ENCODE data around the gene GLG1.

Gene GLG1

DNA sequence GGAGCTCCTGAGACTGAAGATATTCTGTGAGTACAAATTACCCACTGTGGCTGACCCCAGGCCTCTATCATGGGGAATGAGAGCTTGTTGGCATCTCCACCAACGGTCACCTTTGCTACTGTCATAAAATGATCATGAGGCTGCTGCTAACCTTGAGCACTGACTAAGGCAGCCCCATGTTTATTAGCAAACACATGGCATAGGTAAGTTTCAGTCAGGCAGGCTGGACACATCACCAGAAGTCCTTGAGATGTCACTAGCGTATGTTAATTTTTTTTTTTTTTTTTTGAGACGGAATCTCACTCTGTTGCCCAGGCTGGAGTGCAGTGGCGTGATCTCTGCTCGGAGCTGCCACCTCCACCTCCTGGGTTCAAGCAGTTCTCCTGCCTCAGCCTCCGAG, 1.5 kb upstream of the GLG1 start:
- no peak for DNase-seq

DNA sequence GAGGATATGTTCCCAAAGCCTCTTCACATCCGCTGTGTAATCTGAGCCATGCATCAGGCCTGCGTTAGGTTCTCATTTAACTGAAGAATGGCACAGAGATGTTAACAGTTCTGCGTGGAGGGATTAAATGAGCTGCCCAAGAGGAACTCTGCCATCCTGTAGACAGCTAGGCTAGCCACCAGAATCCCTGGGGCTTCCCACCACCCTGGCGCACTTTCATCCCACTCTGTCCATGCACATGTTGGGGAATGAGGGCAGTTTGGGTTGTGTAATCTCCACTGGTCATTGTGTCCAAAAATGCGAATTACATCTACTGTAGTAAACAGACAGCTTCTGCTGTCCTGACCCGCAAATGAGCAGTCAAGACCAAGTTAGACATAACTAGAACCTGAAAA, 1.0 kb upstream of the GLG1 start:
- DNase-seq, result no peak

DNA sequence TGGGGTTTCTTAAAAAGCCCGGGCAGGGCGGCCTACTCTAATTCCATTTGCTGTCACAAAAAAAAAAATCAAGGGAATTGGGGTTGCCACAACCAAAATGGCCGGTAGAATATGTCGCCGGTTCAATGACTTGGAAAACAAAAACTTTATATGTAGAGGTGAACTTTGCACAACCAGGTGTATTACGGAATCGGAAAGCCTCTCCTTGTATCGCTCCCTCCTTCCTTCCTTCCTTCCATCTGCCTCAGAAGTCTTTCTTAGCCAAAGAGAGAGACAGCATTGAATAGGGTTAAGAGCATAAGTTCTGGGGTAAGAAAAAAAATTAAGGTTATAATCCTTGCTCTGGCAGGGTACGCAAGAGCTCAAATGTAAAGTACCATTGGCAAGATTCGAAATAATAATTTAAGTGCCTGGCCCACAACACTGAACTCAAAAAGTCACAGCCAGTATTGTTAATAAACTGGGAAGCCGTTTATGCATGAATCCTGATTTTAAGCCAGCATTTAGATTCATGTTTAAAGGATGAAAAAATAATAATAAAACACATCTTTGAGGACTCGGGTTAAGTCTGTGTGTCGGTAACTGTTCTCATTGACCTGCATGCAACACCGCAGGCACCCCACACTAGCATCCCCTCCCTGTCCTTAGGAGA, 522 bp upstream of the GLG1 start:
- DNase-seq, result no peak

DNA sequence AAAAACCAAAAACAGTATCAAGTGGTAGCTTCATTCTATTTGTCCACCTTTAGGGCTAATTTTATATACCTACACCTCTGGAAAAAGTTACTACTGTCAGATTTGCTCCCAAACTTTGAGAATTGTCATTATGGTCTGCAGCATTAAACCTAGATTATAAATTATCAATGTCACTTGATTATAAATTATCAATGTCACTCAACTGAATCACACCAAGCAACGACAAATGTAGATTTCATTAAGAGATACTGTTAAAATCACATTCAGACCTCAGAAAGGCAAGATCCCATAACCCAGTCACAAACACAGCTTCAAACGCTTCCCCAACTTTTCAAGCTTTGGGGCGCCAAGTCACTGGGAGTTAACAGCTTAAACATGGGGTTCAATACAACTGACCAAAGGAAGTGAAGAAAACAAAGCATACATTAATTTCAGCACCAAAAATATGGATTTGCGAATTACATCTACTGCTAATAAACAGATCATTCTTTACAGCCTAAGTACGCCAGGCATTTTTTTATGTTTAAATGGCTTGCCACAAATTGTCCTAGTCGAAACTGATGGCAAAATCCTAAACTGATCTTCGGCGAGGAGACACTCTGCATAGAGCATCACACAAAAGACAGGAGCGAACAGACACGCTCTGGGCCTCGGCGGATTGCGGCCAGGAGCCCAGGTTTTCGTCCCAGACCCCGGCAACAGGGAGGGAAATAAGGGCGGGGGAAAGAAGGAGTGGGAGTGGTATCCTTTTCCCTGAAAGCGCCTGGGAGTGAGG, 981 bp downstream of the GLG1 start:
- DNase-seq, result no peak

DNA sequence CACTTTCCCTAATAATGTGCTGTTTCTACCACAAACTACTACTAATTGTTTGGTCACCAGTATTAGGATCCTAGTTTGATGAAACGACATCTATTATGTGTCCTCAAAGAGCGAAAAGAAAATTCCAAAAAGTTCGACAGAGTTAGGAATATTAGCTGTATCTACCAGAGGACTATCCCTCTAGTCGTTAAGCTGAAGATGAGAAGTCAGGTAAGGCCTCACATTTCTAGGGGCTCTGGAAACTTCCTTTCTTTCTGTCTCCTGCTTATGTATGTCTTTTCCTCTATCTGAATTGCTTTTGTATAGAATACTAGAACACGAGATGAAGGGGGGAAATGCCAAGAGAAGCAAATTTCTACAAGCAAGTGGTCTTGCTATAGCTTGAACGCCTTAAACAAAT, 1.6 kb downstream of the GLG1 start:
- DNase-seq, result no peak

DNA sequence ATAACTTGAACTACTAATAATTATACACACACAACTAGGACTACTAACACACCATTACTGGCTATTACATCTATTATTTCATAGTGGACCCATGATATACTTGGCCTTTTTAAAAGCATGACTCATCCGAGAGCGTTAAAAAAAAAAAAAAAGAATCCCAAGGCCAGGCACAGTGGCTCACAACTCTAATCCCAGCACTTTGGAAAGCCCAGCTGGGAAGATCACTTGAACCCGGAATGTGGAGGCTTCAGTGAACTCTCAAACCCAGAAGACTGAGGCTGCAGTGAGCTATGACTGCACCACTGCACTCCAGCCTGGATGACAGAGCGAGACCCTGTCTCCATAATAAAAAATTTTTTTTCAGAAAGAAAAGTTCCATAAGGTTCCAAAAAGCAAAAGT, 3.1 kb downstream of the GLG1 start:
- no peak for DNase-seq

DNA sequence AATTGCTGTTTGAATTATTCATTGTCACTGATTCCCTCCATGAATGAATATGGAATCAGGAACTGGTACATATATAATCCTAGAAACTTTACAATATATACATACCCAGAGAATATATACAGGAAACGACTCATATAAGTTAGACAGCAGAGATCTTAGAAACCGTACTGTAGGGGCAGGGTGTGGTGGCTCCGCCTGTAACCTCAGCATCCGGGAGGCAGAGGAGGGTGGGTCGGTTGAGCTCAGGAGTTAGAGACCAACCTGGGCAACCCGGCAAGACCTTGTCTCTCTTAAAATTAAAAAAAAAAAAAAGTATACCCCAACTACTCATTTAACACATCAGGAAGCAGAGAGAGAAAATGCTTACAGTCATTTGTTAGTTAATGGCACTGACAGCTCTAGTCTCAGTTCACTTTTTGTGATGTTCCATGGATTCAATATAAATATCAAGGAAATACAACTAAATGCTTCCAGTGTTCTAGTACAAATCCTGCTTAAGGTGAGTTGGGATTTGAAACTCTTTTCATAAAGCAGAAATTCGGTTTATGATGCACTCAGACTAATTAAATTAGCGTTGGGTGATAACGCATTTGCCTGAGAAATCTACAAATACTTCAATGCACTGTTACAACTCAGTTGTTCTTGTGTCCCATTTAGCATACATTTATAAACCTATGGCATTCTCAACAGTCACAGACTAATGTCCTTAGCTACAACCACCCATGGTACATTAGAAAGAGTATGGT, 5.6 kb downstream of the GLG1 start:
- DNase-seq, result no peak

DNA sequence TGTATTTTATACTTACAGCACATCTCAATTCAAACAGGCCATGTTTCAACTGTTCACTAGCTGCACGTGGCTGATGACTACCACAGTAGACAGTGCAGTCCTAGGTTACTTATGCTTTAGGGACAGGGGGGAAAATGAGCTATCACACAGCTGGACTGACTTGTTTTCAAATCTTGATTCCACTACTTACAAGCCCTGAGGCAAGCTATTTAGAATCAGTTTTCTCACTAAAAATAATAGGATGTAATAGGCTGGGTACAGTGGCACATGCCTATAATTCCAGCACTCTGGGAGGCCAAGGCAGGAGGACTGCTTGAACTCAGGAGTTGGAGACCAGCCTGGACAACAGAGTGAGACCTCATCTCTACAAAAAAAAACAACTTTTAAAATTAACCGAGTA, 10.3 kb downstream of the GLG1 start:
- no peak for DNase-seq

DNA sequence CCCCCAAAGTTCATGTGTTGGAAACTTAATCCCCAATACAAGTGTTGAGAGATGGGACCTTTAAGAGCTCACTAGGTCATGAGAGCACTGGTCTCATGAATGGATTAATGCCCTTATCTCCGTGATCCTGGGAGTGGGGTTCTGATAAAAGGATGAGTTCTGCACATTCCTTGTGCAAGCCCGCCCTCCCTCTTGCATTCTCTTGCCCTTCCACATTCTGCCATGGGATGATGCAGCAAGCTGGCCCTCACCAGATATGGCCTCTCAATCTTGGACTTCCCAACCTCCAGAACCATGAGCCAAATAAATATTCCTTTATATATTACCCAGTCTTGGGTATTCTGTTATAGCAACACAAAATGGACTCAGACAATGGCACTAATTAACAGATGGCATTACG, 14.1 kb downstream of the GLG1 start:
- DNase-seq, result no peak

DNA sequence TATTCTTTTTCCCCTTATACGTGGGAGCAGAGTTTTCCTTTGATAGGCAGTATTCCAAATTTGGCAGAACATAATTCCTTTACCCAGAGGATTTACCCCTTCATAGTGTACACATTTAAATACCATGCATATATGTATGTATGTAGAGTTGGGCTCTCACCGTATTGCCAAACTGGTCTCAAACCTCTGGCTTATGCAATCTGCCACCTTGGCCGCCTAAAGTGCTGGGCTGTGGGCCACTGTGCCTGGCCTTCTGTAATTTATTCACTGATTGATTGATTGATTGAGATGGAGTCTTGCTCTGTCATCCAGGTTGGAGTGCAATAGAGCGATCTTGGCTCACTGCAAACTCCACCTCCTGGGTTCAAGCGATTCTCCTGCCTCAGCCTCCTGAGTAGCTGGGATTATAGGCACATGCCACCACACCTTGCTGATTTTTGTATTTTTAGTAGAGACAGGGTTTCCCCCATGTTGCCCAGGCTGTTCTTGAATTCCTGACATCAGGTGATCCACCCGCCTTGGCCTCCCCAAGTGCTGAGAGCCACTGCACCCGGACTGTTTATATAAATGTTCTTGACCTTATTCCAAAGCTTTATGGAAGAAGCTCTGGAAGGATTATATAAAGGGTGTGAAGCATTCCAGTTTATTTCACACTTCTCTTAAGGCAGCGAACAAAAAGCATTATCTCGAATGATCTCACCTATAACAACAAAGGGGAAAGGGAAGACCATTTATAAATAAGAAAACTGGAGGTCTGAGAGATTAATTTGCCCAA, 14.9 kb downstream of the GLG1 start:
- no peak for DNase-seq

DNA sequence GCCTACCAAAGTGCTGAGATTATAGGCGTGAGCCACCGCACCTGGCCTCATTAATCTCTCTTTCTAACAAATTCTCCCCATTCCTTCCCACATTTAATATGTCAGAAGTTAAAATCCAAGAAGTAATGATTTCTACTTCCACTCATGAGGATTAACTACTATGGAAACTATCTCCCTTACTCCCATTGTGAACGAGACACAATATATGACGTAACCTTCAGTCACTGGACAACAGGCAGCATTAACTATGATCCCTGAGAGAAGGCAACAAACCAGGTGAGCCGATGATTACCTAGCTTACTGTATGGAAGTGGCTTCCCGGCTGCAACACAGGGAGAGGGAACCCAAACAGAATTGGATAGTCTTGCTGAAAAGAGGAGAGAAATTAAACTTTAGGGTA, 20.0 kb downstream of the GLG1 start:
- no peak for DNase-seq

DNA sequence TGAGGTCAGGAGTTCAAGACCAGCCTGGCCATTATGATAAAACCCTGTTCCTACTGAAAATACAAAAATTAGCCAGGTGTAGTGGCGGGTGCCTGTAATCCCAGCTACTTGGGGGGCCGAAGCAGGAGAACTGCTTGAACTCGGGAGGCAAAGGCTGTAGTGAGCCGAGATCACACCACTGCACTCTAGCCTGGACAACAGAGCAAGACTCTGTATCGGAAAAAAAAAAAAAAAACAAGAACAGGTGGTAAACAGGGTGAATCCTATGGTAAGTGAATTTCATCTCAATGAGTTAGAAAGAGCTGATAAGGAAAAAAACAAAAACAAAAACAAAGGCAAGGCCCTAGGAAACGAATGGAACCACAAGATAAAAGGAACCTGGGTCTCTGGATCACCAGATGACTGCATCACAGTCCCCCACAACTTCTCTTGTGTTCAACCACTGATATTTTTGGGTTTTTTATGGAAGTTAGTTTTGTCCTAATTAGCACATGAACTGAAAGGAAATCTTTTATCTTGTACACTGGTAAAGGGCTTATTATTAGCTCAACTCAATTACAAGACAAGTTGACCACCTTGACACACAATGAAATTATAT, 21.0 kb downstream of the GLG1 start:
- no peak for DNase-seq

DNA sequence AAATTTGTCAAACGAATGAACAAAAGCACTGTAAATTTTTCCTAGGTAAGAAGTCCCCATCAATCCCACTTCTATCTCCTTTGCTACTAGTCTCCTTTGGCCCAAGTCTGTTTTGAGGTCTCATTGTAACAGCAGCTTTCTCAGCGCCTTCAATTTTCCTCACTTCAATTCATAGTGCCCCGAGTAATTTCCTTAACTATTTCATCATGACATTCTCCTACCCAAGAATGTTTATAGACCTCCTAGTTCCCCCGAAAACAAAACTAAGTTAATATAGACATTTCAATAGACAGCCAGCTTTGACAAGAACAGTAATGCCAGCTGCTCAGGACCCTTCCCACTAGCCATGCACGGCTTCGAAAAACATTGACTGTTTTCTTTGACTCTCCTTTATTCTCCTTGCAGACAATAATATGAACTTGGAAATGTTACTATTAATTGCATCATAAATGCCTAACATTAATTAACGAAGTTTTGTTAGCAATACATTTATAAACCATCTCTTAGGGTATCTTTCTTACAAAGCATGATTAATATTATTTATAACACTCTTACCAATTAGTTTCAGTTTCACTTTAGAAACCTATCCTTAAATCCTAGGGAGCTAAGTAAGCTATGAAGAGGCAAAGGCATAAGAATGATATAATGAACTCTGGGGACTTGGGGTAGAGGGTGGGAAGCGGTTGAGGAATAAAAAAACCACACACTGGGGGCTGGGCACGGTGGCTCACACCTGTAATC, 22.8 kb downstream of the GLG1 start:
- DNase-seq, result no peak

DNA sequence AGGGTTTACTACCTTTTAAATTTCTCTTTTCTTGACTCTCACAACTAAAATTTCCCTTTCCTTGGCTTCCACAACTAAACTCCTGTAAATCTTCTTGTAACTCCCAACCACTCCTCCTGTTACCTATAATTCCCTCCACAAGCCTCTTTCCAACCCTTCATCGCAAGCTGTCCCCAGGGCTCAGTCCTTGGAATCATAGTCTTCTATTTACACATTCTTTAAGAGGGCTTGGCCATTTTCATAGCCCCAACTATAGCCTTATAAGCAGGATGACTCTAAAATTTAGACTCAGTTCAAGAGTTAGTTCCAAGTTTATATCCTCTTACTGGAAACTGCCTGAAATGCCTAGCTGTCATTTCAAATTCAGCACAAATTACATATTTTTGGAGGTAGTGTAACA, 23.9 kb downstream of the GLG1 start:
- DNase-seq, result no peak

DNA sequence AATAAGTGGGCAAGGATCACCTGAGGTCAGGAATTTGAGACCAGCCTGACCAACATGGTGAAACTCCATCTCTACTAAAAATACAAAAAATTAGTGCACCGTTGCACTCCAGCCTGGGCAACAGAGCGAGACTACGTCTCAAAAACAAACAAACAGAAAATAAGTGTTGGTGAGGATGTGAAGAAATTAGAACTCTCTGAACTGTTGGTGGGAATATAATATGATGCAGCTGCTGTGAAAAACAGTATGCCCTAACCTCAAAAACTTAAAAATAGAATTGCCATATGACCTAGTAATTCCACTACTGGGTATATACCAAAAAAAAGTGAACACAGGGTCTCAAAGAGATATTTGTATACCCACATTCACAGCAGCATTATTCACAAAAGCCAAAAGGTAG, 26.1 kb downstream of the GLG1 start:
- no peak for DNase-seq

DNA sequence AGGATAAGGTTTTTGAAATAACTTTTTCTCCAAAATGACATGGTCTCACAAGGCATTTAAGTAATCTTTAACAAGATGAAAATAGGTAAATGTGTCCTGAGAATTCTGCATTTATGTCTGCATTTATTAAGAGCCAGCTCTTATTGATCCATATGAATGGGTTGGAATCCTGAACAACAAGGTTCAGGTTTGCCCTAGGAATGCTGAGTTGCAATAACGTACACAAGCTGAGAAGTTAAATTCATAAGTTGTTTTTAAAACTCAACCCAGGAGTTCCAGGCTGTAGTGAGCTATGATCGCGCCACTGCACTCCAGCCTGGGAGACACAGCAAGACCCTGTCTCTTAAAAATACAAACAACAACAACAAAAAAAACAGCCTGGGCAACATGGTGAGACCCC, 28.1 kb downstream of the GLG1 start:
- DNase-seq, result no peak

DNA sequence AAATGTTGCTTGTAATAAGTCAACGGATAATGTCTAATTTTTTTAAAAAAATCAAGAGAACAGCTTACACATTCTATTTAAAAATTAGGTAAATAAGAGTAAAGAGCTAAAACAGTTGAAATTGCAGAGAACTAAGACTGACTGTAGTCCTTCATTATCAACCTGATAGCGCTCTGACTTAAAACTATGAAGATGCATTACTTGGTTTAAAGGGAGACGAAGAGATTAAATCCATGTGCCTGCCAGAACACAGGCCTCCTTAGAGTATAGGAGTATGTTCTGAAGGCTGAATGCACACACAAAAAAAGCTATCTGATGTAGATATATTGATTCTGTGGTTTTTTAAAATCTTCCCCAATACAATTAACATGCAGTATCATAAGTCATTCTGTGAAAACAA, 28.5 kb downstream of the GLG1 start:
- DNase-seq, result no peak

DNA sequence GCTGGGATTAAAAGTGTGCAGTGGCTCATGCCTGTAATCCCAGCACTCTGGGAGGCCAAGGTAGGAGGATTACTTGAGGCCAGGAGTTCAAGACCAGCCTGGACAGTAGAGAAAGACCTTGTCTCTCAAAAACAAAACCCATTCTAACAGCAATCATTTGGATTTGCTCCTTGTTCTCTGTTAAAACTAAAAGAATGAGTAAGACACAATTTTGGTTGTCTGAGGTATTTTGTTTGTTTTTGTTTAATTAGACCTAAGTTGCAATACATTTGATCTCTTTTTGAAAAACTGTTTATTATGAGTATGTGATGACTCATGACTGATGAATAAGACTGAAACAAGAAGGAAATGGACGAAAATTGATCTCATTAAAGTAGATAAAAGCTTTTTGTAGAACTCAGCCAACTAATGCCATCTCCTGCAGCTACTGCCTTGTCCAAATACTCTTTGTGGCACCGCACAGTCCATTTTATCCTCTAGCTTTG, 29.0 kb downstream of the GLG1 start:
- DNase-seq, result no peak

DNA sequence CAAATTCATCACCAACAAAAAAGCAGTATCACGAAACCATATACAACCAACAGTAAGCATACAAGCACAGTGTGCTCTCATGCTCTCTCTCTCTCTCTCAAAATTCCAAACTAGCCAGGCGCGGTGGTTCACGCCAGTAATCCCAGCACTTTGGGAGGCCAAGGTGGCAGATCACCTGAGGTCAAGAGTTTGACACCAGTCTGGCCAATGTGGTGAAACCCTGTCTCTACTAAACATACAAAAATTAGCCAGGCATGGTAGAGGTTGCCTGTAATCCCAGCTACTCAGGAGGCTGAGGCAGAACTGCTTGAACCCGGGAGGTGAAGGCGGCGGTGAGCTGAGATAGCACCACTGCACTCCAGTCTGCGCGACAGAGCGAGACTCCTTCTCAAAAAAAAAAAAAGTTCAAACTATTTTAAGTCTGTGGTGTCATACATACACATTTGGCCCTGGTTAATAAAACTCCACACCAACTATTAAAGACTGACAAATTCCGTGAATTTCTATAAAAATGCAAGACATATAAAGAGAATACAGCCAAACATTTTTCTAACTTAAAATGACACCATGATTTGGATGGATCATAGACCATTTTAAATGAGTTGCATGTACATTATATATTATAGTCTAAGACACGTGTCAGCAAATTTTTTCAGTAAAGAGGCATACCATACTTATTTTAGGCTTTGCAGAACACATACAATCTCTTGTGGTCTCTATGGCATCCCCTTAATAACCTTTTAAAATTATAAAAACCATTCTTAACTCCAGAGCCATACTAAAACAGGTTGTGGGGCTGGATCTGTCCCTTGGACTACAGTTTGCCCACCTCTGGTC, 30.9 kb downstream of the GLG1 start:
- no peak for DNase-seq

DNA sequence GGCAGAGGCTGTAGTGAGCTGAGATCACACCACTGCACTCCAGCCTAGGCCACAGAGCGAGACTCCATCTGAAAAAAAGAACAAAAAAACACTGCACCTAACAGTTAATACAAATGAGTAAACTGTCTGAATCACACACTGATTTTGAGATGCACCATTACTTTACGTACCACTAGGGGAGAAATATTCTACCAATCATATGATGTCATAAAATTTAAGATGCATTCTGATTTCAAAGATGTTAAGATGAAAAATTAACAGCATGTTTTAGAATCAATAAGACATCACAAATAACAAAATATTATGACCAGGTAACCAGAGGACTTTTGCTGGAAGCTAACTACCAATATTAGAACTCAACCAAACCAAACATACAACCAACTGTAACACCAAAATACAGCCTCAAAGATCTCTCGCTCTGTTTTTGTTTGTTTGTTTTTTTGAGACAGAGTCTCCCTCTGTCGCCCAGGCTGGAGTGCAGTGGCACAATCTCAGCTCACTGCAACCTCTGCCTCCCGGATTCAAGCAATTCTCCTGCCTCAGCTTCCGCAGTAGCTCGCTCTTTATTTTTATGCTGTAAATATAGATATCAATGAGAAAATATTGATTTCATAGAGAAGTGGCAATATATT, 31.6 kb downstream of the GLG1 start:
- no peak for DNase-seq

DNA sequence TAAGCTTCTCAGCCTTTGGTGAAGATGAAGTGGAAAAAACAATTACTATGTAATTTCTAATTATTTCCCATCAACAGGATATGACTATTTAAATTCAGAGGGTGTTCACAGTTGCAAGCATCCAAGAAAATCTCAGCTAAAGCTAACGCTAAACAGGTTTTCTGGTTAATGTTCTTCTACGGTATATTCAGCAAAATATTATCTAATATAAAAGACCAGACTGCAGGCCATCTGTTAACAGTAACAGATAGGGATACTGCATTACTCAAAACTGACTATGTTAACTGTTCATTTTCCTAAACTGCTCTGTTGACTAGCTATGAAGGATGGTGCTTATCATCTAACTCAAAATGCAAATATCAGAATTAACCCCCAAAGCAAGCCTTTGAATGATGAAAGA, 32.8 kb downstream of the GLG1 start:
- no peak for DNase-seq
